GM12891 (cell line): Measurements from ENCODE around the gene DRD4.

Experiments used
- POLR2A ChIP-seq: IDR thresholded peaks from 2 replicates; pipeline ENCODE4 v1.6.1; 2011; ENCODE audit warnings: low read depth, low read length, control low read depth
- POLR2AphosphoS5 ChIP-seq: IDR thresholded peaks from 2 replicates; pipeline ENCODE4 v1.6.1; 2011; ENCODE audit warnings: low read depth, low read length, control low read depth
- SPI1 ChIP-seq: IDR thresholded peaks from 2 replicates; pipeline ENCODE4 v1.6.1; 2011; ENCODE audit warnings: low read depth, low read length, control low read depth
- TAF1 ChIP-seq: IDR thresholded peaks from 2 replicates; pipeline ENCODE4 v1.6.1; 2011; ENCODE audit warnings: low read depth, low read length, control low read depth

DNA sequence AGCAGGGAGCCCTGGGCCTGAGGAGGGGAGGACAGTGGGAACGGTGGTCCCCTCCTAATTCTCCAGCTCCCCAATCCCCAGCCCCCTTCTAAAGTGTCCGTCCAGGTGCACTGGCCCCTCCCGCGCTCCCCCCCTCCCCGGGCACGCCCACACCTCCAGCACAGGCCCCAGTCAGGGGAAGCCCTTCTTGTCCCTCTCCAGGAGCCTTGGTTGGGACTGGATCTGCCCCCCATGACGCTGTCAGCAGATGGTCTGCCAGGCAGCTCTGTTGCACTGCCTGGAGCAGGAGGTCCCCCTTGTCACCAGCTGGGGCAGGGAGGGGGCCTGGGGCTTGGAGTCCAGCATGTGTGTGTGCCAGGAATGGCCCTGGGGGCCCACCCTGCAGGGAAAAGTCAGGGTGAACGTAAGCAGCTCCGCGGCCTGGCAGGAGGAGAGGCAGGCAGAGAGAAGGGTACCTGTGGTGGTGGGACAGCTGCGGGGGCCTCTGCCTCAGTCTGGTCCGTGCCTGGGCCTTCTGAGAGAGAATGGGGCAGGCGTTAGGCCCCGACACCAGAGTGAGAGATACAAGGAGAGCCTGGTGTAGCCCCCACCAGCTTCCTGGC, 22.9 kb upstream of the DRD4 start:
- TF ChIP-seq POLR2A (no peak), POLR2AphosphoS5 (no peak; the same call in 1 of the 2 replicates), SPI1 (no peak), TAF1 (no peak)
